ENCODE data around the gene SPTLC2. TPM values are rescaled to one million over a fixed set of nuclear protein-coding genes. Genes with fewer than 3 reads are reported as not detected.
"Not testable (repeated sequence)": the region's sequence is repeated elsewhere in the genome, so short reads cannot be mapped to it uniquely, and the experiment has no call there.

SPTLC2 gene, protein sequence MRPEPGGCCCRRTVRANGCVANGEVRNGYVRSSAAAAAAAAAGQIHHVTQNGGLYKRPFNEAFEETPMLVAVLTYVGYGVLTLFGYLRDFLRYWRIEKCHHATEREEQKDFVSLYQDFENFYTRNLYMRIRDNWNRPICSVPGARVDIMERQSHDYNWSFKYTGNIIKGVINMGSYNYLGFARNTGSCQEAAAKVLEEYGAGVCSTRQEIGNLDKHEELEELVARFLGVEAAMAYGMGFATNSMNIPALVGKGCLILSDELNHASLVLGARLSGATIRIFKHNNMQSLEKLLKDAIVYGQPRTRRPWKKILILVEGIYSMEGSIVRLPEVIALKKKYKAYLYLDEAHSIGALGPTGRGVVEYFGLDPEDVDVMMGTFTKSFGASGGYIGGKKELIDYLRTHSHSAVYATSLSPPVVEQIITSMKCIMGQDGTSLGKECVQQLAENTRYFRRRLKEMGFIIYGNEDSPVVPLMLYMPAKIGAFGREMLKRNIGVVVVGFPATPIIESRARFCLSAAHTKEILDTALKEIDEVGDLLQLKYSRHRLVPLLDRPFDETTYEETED
- total RNA-seq = 48.4 and 51.6 TPM in 2 replicates

- intact Hi-C loops (cut with micrococcal nuclease) = loop anchor here (1.0 to 2.0 kb wide), 9 partner anchors 8 to 295 kb away; partner anchors contain the start of genes ADCK1, GSTZ1, SNW1 and VIPAS39
Measured at GRCh38 chr14:77616454-77617229, at the start of gene SPTLC2. SPTLC2 (minus strand) TSS chr14:77616637; CDS start chr14:77616579, 58 bp downstream.

GRCh38 chr14:77663293-77663692 is 46.9 kb upstream of the SPTLC2 start:
- intact Hi-C loops (cut with micrococcal nuclease) = no loop called here

- intact Hi-C loops (cut with micrococcal nuclease) = not testable (repeated sequence)
Measured at GRCh38 chr14:77661562-77661961, 45.1 kb upstream of the SPTLC2 start.

DNA sequence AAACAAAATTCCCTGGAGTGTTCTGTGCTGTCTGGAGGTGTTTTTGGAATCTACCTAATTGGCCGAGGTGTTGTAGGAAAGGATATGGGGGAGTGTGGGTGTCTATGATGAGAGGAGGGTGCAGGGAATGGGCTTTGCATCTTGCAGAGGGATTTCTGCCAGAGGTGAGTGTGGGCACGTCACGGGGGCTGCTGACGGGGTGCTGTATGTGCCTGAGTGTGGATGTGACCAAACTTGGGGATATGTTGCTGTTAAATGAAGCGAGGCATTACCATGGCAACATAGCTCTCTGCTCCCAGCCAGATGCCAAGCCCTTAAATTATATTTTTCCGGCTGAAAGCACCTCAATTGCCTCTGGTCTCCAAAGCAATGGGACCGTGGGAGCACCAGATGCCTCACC is 44.3 kb upstream of the SPTLC2 start:
- intact Hi-C loops (cut with micrococcal nuclease) = no loop called here

- intact Hi-C loops (cut with micrococcal nuclease) = no loop called here
Measured at GRCh38 chr14:77659831-77660230, 43.4 kb upstream of the SPTLC2 start.

DNA sequence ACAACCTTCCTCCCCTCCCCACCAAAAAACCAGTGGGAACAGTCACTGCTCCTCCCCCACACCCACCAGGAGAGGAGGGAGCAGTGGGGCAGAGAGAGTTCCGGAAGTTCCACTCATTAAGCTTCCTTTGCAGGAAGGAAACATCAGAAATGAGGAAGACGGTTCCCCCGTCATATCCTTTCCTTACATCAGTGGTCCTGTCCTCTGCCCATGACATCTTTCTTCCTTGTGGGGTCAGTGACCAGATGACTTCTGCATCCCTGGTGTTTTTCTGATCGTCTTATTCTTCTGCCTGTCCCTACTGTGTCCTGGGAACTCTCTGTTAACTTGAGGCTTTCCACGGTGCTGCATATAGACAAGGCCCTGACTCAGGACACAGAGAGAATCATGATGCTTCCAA is 40.8 kb upstream of the SPTLC2 start:
- intact Hi-C loops (cut with micrococcal nuclease) = no loop called here

DNA sequence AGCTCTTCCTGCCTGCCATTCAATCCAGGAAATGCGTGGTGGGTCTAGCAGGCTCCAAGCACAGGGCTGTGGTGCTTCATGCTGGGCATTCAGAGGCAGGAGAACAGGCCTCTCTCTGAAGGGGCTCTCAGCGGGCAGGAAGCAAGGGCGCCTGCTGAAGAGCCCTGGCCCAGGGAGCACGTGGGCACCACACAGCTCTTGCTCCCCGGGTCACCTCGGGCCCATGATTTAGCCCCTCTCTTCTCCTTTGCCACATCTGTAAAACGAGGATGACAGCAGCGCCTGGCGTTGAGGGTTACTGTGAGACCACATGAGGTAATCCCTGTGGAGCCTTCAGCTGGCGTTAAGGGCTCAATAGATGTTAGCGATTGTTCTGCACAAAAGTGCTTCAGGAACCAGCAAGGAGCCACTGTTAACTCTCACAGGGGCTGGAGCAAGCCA is 37.6 kb upstream of the SPTLC2 start:
- intact Hi-C loops (cut with micrococcal nuclease) = no loop called here

DNA sequence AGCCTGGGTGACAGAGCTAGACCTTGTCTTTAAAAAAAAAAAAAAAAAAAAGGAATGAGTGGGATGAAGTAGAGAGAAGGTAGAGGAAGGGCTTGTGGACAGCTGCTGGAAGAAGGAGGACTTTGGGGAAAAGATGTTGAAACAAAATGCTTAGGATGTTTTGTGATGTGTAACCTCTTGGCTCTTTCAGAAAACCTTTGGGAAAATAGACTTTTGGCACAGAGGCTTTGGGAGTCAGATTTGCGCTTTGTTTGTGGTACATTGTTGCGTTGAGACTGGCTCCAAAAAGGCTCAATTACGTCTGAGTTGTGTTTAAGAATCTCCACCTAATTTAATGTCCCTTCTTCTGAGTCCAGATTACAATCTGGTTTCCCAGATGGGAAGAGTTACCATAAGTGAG is 32.9 kb upstream of the SPTLC2 start:
- intact Hi-C loops (cut with micrococcal nuclease) = no loop called here

- intact Hi-C loops (cut with micrococcal nuclease) = no loop called here
Measured at GRCh38 chr14:77648520-77649200, 32.2 kb upstream of the SPTLC2 start.

DNA sequence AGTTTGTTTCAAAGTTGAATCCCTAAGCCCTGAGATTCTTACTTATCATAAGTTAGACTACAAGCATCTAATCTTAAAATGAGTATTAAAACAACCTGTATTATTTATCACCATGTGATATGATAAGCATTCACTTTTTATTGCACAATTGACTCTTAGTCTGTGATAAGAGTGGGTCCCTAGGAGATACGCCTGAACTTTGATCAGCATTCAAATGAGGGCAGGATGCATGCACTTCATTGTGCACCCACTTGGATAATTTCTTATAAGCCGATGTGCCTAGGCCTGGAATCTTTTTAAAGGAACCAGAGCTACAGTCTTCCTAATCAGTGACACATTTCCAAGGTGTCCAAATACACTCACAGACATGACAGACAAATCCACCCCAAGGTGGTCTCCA is 31.4 kb upstream of the SPTLC2 start:
- intact Hi-C loops (cut with micrococcal nuclease) = no loop called here

GRCh38 chr14:77646907-77647306 is 30.5 kb upstream of the SPTLC2 start:
- intact Hi-C loops (cut with micrococcal nuclease) = no loop called here

DNA sequence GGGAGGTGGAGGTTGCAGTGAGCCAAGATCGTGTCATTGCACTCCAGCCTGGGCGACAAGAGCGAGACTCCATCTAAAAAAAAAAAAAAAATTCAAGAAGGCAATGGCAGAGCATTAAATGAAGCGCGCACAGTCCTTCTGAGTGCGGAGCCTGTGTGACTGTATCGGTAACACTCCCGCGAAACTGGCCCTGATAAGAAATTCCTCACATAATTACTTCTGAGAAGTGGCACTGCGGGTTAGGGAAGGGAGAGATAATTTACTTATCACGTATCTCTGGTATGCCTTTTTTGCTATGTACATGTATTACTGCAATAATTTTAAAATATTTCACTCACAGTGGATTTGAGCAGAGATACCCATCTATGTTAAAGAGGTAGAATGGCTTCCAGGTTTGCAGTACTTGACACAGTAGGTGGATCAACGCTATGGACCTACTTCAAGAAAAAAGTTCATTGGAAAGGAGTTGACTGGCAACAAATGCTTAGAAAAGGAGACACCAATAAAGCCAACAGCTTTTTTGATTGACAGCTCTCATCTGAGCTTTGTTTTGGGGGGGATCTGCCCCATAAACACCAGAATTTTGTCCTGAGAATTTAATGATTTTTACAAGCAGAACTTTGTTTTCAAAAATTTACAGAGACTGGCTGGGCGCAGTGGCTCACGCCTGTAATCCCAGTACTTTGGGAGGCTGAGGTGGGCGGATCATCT is 29.2 kb upstream of the SPTLC2 start:
- intact Hi-C loops (cut with micrococcal nuclease) = no loop called here

GRCh38 chr14:77642407-77642806 is 26.0 kb upstream of the SPTLC2 start:
- intact Hi-C loops (cut with micrococcal nuclease) = loop anchor here (1.0 to 2.0 kb wide), 2 partner anchors 26 to 185 kb away; partner anchors contain the start of genes SPTLC2 and VIPAS39

DNA sequence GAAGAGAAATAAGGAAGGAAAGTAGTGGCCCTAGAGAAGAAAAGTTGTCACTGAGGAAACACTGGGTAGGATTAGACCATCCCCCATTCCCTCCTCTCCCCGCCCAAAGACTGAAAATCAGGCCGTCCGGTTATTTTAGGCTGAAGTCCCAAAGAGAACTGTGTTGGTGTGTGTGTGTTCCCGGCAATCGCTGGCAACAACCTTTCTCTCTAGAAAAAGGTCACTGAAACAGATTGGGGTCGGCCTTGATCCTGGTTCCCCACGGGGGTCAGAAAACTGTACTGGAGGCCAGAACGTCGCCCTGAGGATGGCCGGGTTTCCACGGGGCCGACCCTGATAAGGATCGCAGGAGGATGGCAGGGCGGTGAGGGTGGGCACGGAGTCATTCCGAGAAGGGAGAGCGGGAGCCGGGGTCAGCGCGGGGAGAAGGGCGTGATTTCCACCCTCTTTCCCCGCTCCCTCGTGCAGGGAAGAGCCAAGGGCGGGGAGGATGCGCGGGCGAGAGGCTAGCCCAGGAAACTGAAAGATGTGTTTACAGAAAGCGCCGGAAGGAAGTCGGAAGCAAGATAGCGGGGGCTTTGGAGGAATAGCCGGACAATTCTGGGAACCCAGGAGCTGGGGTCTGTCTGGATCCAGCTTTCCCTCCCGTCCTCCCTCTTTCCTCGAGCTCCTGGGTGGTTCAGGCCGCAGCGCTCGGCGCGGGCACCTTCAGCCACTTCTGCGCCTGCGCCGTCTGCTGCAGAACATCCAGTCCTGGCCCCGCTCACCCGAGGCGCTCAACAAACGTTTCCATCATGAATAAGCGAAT is 25.3 kb upstream of the SPTLC2 start:
- intact Hi-C loops (cut with micrococcal nuclease) = loop anchor here (1.0 to 2.0 kb wide), 2 partner anchors 25 to 184 kb away; partner anchors contain the start of genes SPTLC2 and VIPAS39

- intact Hi-C loops (cut with micrococcal nuclease) = no loop called here
Measured at GRCh38 chr14:77640756-77641533, 24.5 kb upstream of the SPTLC2 start.

DNA sequence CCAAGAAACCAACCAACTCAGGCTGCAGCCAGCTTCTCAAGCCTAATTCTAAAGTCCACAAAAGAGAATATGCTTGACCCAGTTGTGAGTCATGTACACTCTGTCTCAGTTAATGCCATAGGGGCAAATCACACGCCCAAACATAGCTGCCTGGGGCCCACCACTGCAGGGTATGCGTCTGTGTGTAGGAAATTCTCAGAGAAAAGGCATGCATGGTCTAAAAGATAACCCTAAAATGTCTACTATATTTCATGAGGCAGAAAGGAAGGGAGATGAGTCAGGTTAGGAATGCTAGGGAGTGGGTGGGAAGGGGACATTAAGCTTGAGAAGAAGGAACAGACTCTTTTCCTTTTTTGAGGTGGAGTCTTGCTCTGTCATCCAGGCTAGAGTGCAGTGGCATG is 22.3 kb upstream of the SPTLC2 start:
- intact Hi-C loops (cut with micrococcal nuclease) = no loop called here

GRCh38 chr14:77635869-77636268 is 19.4 kb upstream of the SPTLC2 start:
- intact Hi-C loops (cut with micrococcal nuclease) = not testable (repeated sequence)

DNA sequence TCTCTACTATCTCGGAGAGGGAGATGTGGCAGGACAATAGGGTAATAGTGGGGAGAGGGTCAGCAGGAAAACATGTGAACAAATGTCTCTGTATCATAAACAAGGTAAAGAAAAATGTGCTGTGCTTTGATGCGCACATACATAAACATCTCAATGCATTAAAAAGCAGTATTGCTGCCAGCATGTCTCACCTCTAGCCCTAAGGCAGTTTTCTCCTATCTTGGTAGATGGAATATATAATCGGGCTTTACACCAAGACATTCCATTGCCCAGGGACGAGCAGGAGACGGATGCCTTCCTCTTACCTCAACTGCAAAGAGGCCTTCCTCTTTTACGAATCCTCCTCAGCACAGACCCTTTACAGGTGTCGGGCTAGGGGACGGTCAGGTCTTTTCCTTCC is 19.0 kb upstream of the SPTLC2 start:
- intact Hi-C loops (cut with micrococcal nuclease) = not testable (repeated sequence)

- intact Hi-C loops (cut with micrococcal nuclease) = no loop called here
Measured at GRCh38 chr14:77630111-77630510, 13.7 kb upstream of the SPTLC2 start.

Measured in T-helper 2 cell treated with Interferon-gamma antibody and Interleukin-4, amounts not matched to agents 100 ng/mL and 5 ng/mL, for 36 hours (primary cell).